PC-9 (cell line): Measurements from ENCODE around the gene POU2F3. TPM values are rescaled to one million over a fixed set of nuclear protein-coding genes. Genes with fewer than 3 reads are reported as not detected.
A peak's percentile ranks its signal among the peaks of the same experiment; 100 is the strongest.

ENCODE experiments used
- BruUV-seq: library from RNA; stranded (reverse); fragments of 400-500 nt; replicated peaks from 2 replicates; lab custom pipeline; 2021; lab: Mats Ljungman, UMichigan
- CTCF ChIA-PET: fragments of 300-600 bp; sonication (Branson Sonifier 250); formaldehyde crosslinking; loops from one replicate; lab custom pipeline; 2022; ENCODE audit warnings: antibody characterized with exemption; lab: Charles Lee
- POLR2A ChIA-PET: fragments of 300-600 bp; sonication (Branson Sonifier 250); formaldehyde crosslinking; loops from one replicate; lab custom pipeline; 2022; ENCODE audit warnings: antibody characterized with exemption; ENCODE audit not compliant: unreplicated experiment; lab: Charles Lee
- DNase-seq, 2 experiments: peaks; one replicate each; pipeline versions ENCODE4 v3.0.0 to v3.0.0-alpha.2; 2015 to 2022; ENCODE audit warnings: mixed read lengths in 1 of 2
- H2AFZ ChIP-seq: fragments of 200-600 bp; sonication (generic); 2 replicates; pipeline ENCODE4 v1.8.1; 2017; ENCODE audit warnings: antibody characterized with exemption
- H3F3A ChIP-seq: fragments of 200-600 bp; sonication (generic); 2 replicates; pipeline ENCODE4 v1.8.1; 2017; ENCODE audit warnings: antibody characterized with exemption, mild to moderate bottlenecking, low read depth; ENCODE audit not compliant: insufficient read depth
- H3K27ac ChIP-seq: fragments of 200-600 bp; sonication (generic); 2 replicates; pipeline ENCODE4 v1.6.1; 2016; ENCODE audit warnings: mixed run types
- H3K27me3 ChIP-seq: fragments of 200-600 bp; sonication (generic); 2 replicates; pipeline ENCODE4 v1.6.1; 2016; ENCODE audit warnings: low read depth, mixed run types; ENCODE audit not compliant: insufficient read depth
- H3K36me3 ChIP-seq: fragments of 200-600 bp; sonication (generic); 2 replicates; pipeline ENCODE4 v1.6.1; 2016; ENCODE audit warnings: low read depth, mixed run types
- H3K4me1 ChIP-seq: fragments of 200-600 bp; sonication (generic); replicated peaks from 2 replicates; pipeline ENCODE4 v1.6.1; 2016; ENCODE audit warnings: mixed run types; ENCODE audit not compliant: insufficient read depth
- H3K4me2 ChIP-seq: fragments of 200-600 bp; sonication (generic); 2 replicates; pipeline ENCODE4 v1.6.1; 2017; ENCODE audit warnings: mixed run types
- H3K4me3 ChIP-seq: fragments of 200-600 bp; sonication (generic); 2 replicates; pipeline ENCODE4 v1.6.1; 2016; ENCODE audit warnings: mixed run types
- H3K79me2 ChIP-seq: fragments of 200-600 bp; sonication (generic); 2 replicates; pipeline ENCODE4 v1.6.1; 2017; ENCODE audit warnings: low read depth, mixed run types
- H3K9me2 ChIP-seq: fragments of 200-600 bp; sonication (generic); 2 replicates; pipeline ENCODE4 v1.8.1; 2017; ENCODE audit warnings: mild to moderate bottlenecking; ENCODE audit not compliant: insufficient read depth
- H3K9me3 ChIP-seq: fragments of 200-600 bp; sonication (generic); 2 replicates; pipeline ENCODE4 v1.8.1; 2016; ENCODE audit warnings: low read depth; ENCODE audit not compliant: insufficient read depth
- H4K20me1 ChIP-seq: fragments of 200-600 bp; sonication (generic); 2 replicates; pipeline ENCODE4 v1.8.1; 2017; ENCODE audit not compliant: insufficient read depth
- CTCF ChIP-seq: fragments of 200-600 bp; sonication (generic); conservative IDR thresholded peaks from 2 replicates; pipeline ENCODE4 v1.6.1; 2017; ENCODE audit warnings: mixed run types, antibody characterized with exemption, mild to moderate bottlenecking, moderate library complexity
- EZH2 ChIP-seq: fragments of 200-600 bp; sonication (generic); IDR thresholded peaks from 2 replicates; pipeline ENCODE4 v1.8.0; 2017; ENCODE audit warnings: antibody characterized with exemption, low read depth
- intact Hi-C: fragments of 100-400 bp; cut with micrococcal nuclease; formaldehyde crosslinking; loops from one replicate; pipeline ENCODE4 v1.10.0; 2022; ENCODE audit not compliant: unreplicated experiment
- total RNA-seq: library from RNA; stranded (reverse); gene quantifications from 2 replicates; pipeline ENCODE4 v1.2.3, GENCODE V29; 2021

The POU2F3 gene
- total RNA-seq, 1 experiment from 2014 or later, result 2.9 TPM

DNA sequence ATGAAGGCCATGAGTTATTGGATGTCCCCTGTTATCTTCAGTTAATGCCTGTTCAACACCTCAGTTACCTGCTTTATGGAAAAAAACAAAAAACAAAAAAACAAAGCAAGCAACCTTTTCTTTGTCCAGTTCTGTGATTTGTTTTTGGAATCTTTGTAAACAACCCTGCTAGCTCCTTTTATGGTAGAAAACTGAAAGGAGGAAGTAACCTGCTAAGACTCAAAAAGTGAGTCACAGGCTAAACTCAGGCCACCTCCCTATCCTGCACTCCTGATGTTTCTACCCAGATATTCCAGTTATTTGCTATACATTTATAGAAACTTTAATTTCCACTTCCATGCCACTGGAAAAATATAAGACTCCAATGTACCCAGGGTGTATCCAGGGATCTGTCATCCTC, 64.6 kb downstream of the POU2F3 start:
- POLR2A ChIA-PET, result interaction anchor here (0.6 to 0.9 kb wide), 5 partner anchors 65 to 183 kb away, joined by 3 to 5 read pairs (median 4); partner anchors contain the start of gene POU2F3
- no peaks in the 10 kb centered on the region for H3K27me3 ChIP-seq
- peak overlapping the region; percentile 77 for H3K27ac ChIP-seq
- no peaks in the 10 kb centered on the region for H4K20me1 ChIP-seq
- H2AFZ ChIP-seq, result no peak overlapping the region
- no peaks in the 10 kb centered on the region for H3K9me3 ChIP-seq
- TF ChIP-seq EZH2, result no peak
- TF ChIP-seq CTCF, result no peak
- CTCF ChIA-PET, result interaction anchor here (0.5 to 0.9 kb wide), 4 partner anchors 62 to 380 kb away, joined by 3 to 12 read pairs (median 4); no protein-coding TSS in a partner anchor
- H3K4me2 ChIP-seq, result peak overlapping the region; percentile 73
- H3F3A ChIP-seq, result peaks cover 51% of the 10 kb centered on the region
- H3K9me2 ChIP-seq, result no peaks in the 10 kb centered on the region
- intact Hi-C loops, result loop anchor here (10.0 kb wide), 1 partner anchor 610 kb away; no protein-coding TSS in a partner anchor
- no peaks in the 10 kb centered on the region for H3K36me3 ChIP-seq
- peak in 1 of 2 experiments; percentile 86 for DNase-seq
- H3K4me3 ChIP-seq, result no peak overlapping the region
- BruUV-seq, result no TSS peak
- peaks cover 81% of the 10 kb centered on the region for H3K4me1 ChIP-seq
- no peaks in the 10 kb centered on the region for H3K79me2 ChIP-seq

GRCh38 chr11:120305286-120305685, 65.3 kb downstream of the POU2F3 start:
- no peaks in the 10 kb centered on the region for H3K9me2 ChIP-seq
- H2AFZ ChIP-seq, result no peak overlapping the region
- peak overlapping the region; percentile 77 for H3K27ac ChIP-seq
- H3K4me1 ChIP-seq, result peaks cover 75% of the 10 kb centered on the region
- no peak for DNase-seq
- H3K4me3 ChIP-seq, result no peak overlapping the region
- no TSS peak for BruUV-seq
- TF ChIP-seq CTCF (no peak), EZH2 (no peak)
- no peaks in the 10 kb centered on the region for H3K9me3 ChIP-seq
- intact Hi-C loops, result loop anchor here (10.0 kb wide), 1 partner anchor 610 kb away; no protein-coding TSS in a partner anchor
- no peaks in the 10 kb centered on the region for H3K79me2 ChIP-seq
- ChIA-PET POLR2A (no interaction called here), CTCF (no interaction called here)
- H4K20me1 ChIP-seq, result no peaks in the 10 kb centered on the region
- H3K4me2 ChIP-seq, result peak overlapping the region; percentile 73
- no peaks in the 10 kb centered on the region for H3K27me3 ChIP-seq
- H3K36me3 ChIP-seq, result no peaks in the 10 kb centered on the region
- peaks cover 51% of the 10 kb centered on the region for H3F3A ChIP-seq

DNA sequence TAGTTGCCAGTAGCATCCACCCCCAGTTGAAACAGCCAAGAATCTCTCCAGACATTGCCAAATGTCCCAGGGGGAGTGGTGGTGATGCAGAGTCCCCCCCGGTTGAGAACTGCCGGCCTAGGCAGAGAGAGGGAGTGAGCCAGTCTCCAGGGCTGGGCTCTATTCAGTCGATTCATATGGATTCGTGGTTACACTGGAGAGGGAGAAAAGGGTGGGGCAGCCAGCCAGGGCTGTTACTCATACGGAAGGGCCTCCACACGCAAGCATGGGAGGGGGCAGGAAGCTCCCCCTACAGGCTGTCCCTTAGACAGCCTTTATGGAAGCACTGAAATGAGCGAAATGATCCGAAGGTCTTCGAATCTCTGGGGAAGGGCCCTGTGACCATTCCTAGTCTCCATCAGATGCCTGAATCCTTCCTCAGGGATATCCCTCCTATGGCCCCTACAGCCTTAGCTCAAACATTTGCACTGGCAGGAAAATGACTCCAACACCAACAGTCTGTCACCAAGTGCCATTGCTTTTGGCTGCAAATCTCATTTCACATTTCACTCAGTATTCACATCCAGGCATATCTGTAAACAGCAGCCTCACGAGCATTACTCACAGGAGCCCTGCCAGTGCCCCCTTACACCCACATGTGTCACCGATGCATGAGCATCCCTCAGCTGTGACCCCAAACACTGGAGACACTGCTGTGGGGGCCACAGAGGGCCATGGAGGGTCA, 66.7 kb downstream of the POU2F3 start:
- no peaks in the 10 kb centered on the region for H3K79me2 ChIP-seq
- peak overlapping the region; percentile 13; the same call in 1 of the 2 replicates for H3K27ac ChIP-seq
- H3K9me2 ChIP-seq, result no peaks in the 10 kb centered on the region
- no peak overlapping the region for H2AFZ ChIP-seq
- intact Hi-C loops, result loop anchor here (10.0 kb wide), 1 partner anchor 612 kb away; no protein-coding TSS in a partner anchor
- peaks cover 40% of the 10 kb centered on the region for H3F3A ChIP-seq
- peaks cover 61% of the 10 kb centered on the region for H3K4me1 ChIP-seq
- no peak for TF ChIP-seq EZH2
- peak; percentile 69 for TF ChIP-seq CTCF
- H3K27me3 ChIP-seq, result no peaks in the 10 kb centered on the region
- no peaks in the 10 kb centered on the region for H3K36me3 ChIP-seq
- DNase-seq, result peak; percentile 74 to 89
- H3K9me3 ChIP-seq, result no peaks in the 10 kb centered on the region
- no TSS peak for BruUV-seq
- no peaks in the 10 kb centered on the region for H4K20me1 ChIP-seq
- no peak overlapping the region for H3K4me3 ChIP-seq
- CTCF ChIA-PET, result interaction anchor here (0.6 kb wide), 1 partner anchor 176 kb away, joined by 4 read pairs; no protein-coding TSS in a partner anchor
- POLR2A ChIA-PET, result interaction anchor here (0.7 kb wide), 1 partner anchor 378 kb away, joined by 3 read pairs; no protein-coding TSS in a partner anchor
- peak overlapping the region; percentile 0 for H3K4me2 ChIP-seq
